ENCODE measurements around the gene PTGES.

The PTGES gene

GRCh38 chr9:129704807-129705206, 48.0 kb downstream of the PTGES start:
- WGBS (ENCODE audit: extremely low coverage, insufficient coverage, insufficient read length): no CpG with 5 or more reads among the region's 8 CpGs
- Histone ChIP-seq H3K79me2 (ENCODE audit: control insufficient read depth, insufficient read depth, low read length, poor library complexity) (no peaks in the 10 kb centered on the region), H2BK12ac (ENCODE audit: low read length) (no peak overlapping the region), H3K4me1 (ENCODE audit: control insufficient read depth in 1 of 2, insufficient read depth in 2 of 2, low read length in 2 of 2) (no peaks in the 10 kb centered on the region), H3K36me3 (ENCODE audit: control insufficient read depth in 1 of 2, insufficient read depth in 2 of 2, low read length in 2 of 2) (no peaks in the 10 kb centered on the region), H4K8ac (ENCODE audit: low read depth, low read length) (no peak overlapping the region), H3K4me3 (ENCODE audit: low read depth, low read length) (no peak overlapping the region), H4K91ac (ENCODE audit: low read depth, low read length) (no peak overlapping the region), H3K4ac (ENCODE audit: low read depth, low read length) (no peak overlapping the region), H2AFZ (ENCODE audit: insufficient read depth, low read length, poor library complexity) (no peak overlapping the region), H2AK5ac (ENCODE audit: low read length) (no peak overlapping the region), H2BK5ac (ENCODE audit: low read depth, low read length, poor library complexity) (no peak overlapping the region), H3K27me3 (ENCODE audit: insufficient read depth, low read length) (no peaks in the 10 kb centered on the region), H3K18ac (ENCODE audit: low read length) (no peak overlapping the region), H3K79me1 (ENCODE audit: low read length) (no peaks in the 10 kb centered on the region), H2BK120ac (ENCODE audit: insufficient read depth, low read length, poor library complexity) (no peak overlapping the region), H3K27ac (ENCODE audit: low read depth, low read length) (no peak overlapping the region), H3K14ac (ENCODE audit: low read length) (no peak overlapping the region), H3K4me2 (ENCODE audit: low read length) (no peak overlapping the region), H3K23ac (ENCODE audit: low read length) (no peak overlapping the region), H3K9me3 (ENCODE audit: insufficient read depth, low read depth, low read length) (no peaks in the 10 kb centered on the region), H4K12ac (ENCODE audit: low read depth, low read length) (no peak overlapping the region), H3K9ac (ENCODE audit: low read length) (no peak overlapping the region)
- DNase-seq: no peak

GRCh38 chr9:129703667-129704355, 49.0 kb downstream of the PTGES start:
- Histone ChIP-seq H3K4me3 (ENCODE audit: low read depth, low read length) (no peak overlapping the region), H3K9ac (ENCODE audit: low read length) (no peak overlapping the region), H3K14ac (ENCODE audit: low read length) (no peak overlapping the region), H2AK5ac (ENCODE audit: low read length) (no peak overlapping the region), H2AFZ (ENCODE audit: insufficient read depth, low read length, poor library complexity) (no peak overlapping the region), H3K4me1 (ENCODE audit: control insufficient read depth in 1 of 2, insufficient read depth in 2 of 2, low read length in 2 of 2) (no peaks in the 10 kb centered on the region), H4K8ac (ENCODE audit: low read depth, low read length) (no peak overlapping the region), H3K23ac (ENCODE audit: low read length) (no peak overlapping the region), H2BK120ac (ENCODE audit: insufficient read depth, low read length, poor library complexity) (no peak overlapping the region), H3K9me3 (ENCODE audit: insufficient read depth, low read depth, low read length) (no peaks in the 10 kb centered on the region), H2BK5ac (ENCODE audit: low read depth, low read length, poor library complexity) (no peak overlapping the region), H3K79me1 (ENCODE audit: low read length) (no peaks in the 10 kb centered on the region), H3K4me2 (ENCODE audit: low read length) (no peak overlapping the region), H3K27ac (ENCODE audit: low read depth, low read length) (no peak overlapping the region), H3K27me3 (ENCODE audit: insufficient read depth, low read length) (no peaks in the 10 kb centered on the region), H3K79me2 (ENCODE audit: control insufficient read depth, insufficient read depth, low read length, poor library complexity) (no peaks in the 10 kb centered on the region), H3K36me3 (ENCODE audit: control insufficient read depth in 1 of 2, insufficient read depth in 2 of 2, low read length in 2 of 2) (no peaks in the 10 kb centered on the region), H2BK12ac (ENCODE audit: low read length) (no peak overlapping the region), H3K4ac (ENCODE audit: low read depth, low read length) (no peak overlapping the region), H4K12ac (ENCODE audit: low read depth, low read length) (no peak overlapping the region), H3K18ac (ENCODE audit: low read length) (no peak overlapping the region), H4K91ac (ENCODE audit: low read depth, low read length) (no peak overlapping the region)
- DNase-seq: no peak
- no CpG with 5 or more reads among the region's 17 CpGs for WGBS (ENCODE audit: extremely low coverage, insufficient coverage, insufficient read length)

- H4K91ac ChIP-seq (ENCODE audit: low read depth, low read length): no peak overlapping the region
- H3K9ac ChIP-seq (ENCODE audit: low read length): no peak overlapping the region
- peak in 1 of 2 donors; percentile 21 for DNase-seq
- H3K36me3 ChIP-seq (ENCODE audit: control insufficient read depth in 1 of 2, insufficient read depth in 2 of 2, low read length in 2 of 2): no peaks in the 10 kb centered on the region
- H2AFZ ChIP-seq (ENCODE audit: insufficient read depth, low read length, poor library complexity): no peak overlapping the region
- no peak overlapping the region for H3K27ac ChIP-seq (ENCODE audit: low read depth, low read length)
- H3K79me1 ChIP-seq (ENCODE audit: low read length): peaks cover 2% of the 10 kb centered on the region
- no peak overlapping the region for H2BK12ac ChIP-seq (ENCODE audit: low read length)
- H3K23ac ChIP-seq (ENCODE audit: low read length): no peak overlapping the region
- no peaks in the 10 kb centered on the region for H3K79me2 ChIP-seq (ENCODE audit: control insufficient read depth, insufficient read depth, low read length, poor library complexity)
- H3K4me1 ChIP-seq (ENCODE audit: control insufficient read depth in 1 of 2, insufficient read depth in 2 of 2, low read length in 2 of 2): peaks cover 1 to 2% of the 10 kb centered on the region in 2 experiments
- H4K8ac ChIP-seq (ENCODE audit: low read depth, low read length): no peak overlapping the region
- no peak overlapping the region for H3K4me2 ChIP-seq (ENCODE audit: low read length)
- no peak overlapping the region for H3K4me3 ChIP-seq (ENCODE audit: low read depth, low read length)
- no peak overlapping the region for H2BK120ac ChIP-seq (ENCODE audit: insufficient read depth, low read length, poor library complexity)
- H3K9me3 ChIP-seq (ENCODE audit: insufficient read depth, low read depth, low read length): peaks cover 3% of the 10 kb centered on the region
- no peak overlapping the region for H4K12ac ChIP-seq (ENCODE audit: low read depth, low read length)
- peaks cover 1% of the 10 kb centered on the region for H3K27me3 ChIP-seq (ENCODE audit: insufficient read depth, low read length)
- H3K4ac ChIP-seq (ENCODE audit: low read depth, low read length): no peak overlapping the region
- no peak overlapping the region for H3K14ac ChIP-seq (ENCODE audit: low read length)
- H2AK5ac ChIP-seq (ENCODE audit: low read length): no peak overlapping the region
- no CpG with 5 or more reads among the region's 19 CpGs for WGBS (ENCODE audit: extremely low coverage, insufficient coverage, insufficient read length)
- H2BK5ac ChIP-seq (ENCODE audit: low read depth, low read length, poor library complexity): no peak overlapping the region
- no peak overlapping the region for H3K18ac ChIP-seq (ENCODE audit: low read length)
These were observed 50.0 kb downstream of the PTGES start for GRCh38 chr9:129702589-129703520.

GRCh38 chr9:129701549-129701948, 51.3 kb downstream of the PTGES start:
- Histone ChIP-seq H2AFZ (ENCODE audit: insufficient read depth, low read length, poor library complexity) (no peak overlapping the region), H2BK120ac (ENCODE audit: insufficient read depth, low read length, poor library complexity) (no peak overlapping the region), H3K79me1 (ENCODE audit: low read length) (peaks cover 7% of the 10 kb centered on the region), H4K91ac (ENCODE audit: low read depth, low read length) (no peak overlapping the region), H3K4me1 (ENCODE audit: control insufficient read depth in 1 of 2, insufficient read depth in 2 of 2, low read length in 2 of 2) (peaks cover 11 to 13% of the 10 kb centered on the region in 2 experiments), H4K12ac (ENCODE audit: low read depth, low read length) (no peak overlapping the region), H3K27me3 (ENCODE audit: insufficient read depth, low read length) (peaks cover 9% of the 10 kb centered on the region), H4K8ac (ENCODE audit: low read depth, low read length) (no peak overlapping the region), H3K23ac (ENCODE audit: low read length) (no peak overlapping the region), H2BK5ac (ENCODE audit: low read depth, low read length, poor library complexity) (no peak overlapping the region), H3K9ac (ENCODE audit: low read length) (no peak overlapping the region), H3K4me2 (ENCODE audit: low read length) (no peak overlapping the region), H3K14ac (ENCODE audit: low read length) (no peak overlapping the region), H3K36me3 (ENCODE audit: control insufficient read depth in 1 of 2, insufficient read depth in 2 of 2, low read length in 2 of 2) (no peaks in the 10 kb centered on the region), H3K27ac (ENCODE audit: low read depth, low read length) (no peak overlapping the region), H3K4me3 (ENCODE audit: low read depth, low read length) (no peak overlapping the region), H3K4ac (ENCODE audit: low read depth, low read length) (no peak overlapping the region), H3K18ac (ENCODE audit: low read length) (no peak overlapping the region), H2AK5ac (ENCODE audit: low read length) (no peak overlapping the region), H3K9me3 (ENCODE audit: insufficient read depth, low read depth, low read length) (peaks cover 7% of the 10 kb centered on the region), H3K79me2 (ENCODE audit: control insufficient read depth, insufficient read depth, low read length, poor library complexity) (no peaks in the 10 kb centered on the region), H2BK12ac (ENCODE audit: low read length) (no peak overlapping the region)
- peak in 1 of 2 donors; percentile 42 for DNase-seq
- no CpG with 5 or more reads among the region's 5 CpGs for WGBS (ENCODE audit: extremely low coverage, insufficient coverage, insufficient read length)

All from trophoblast cell (in vitro differentiated cells and primary cell).